Muscle layer of colon (tissue), 2 donors: ENCODE results near the gene RAD9A.

Source experiments
- H3K27ac ChIP-seq: one replicate; pipeline ENCODE4 v1.7.0; 2013; ENCODE audit warnings: low read depth, mild to moderate bottlenecking, low read length, moderate library complexity
- H3K27me3 ChIP-seq, 2 donors: one replicate each; pipeline ENCODE4 v1.7.0; 2013; ENCODE audit warnings: low read length in 2 of 2, mild to moderate bottlenecking in 2 of 2; ENCODE audit not compliant: insufficient read depth in 2 of 2, control insufficient read depth in 1 of 2
- H3K36me3 ChIP-seq: one replicate; pipeline ENCODE4 v1.7.0; 2013; ENCODE audit warnings: mild to moderate bottlenecking, low read length; ENCODE audit not compliant: insufficient read depth
- H3K4me1 ChIP-seq: one replicate; pipeline ENCODE4 v1.7.0; 2013; ENCODE audit warnings: mild to moderate bottlenecking, low read length; ENCODE audit not compliant: insufficient read depth
- H3K4me3 ChIP-seq, 2 donors: one replicate each; pipeline ENCODE4 v1.7.0; 2013; ENCODE audit warnings: low read length in 2 of 2, low read depth in 1 of 2, mild to moderate bottlenecking in 1 of 2, moderate library complexity in 1 of 2
- H3K9ac ChIP-seq: one replicate; pipeline ENCODE4 v1.7.0; 2013; ENCODE audit warnings: low read length
- H3K9me3 ChIP-seq: one replicate; pipeline ENCODE4 v1.7.0; 2013; ENCODE audit warnings: mild to moderate bottlenecking, low read length
- donor health status: abdominal sarcoma.
- donor health status: Adenocarcinoma of cecum.

Gene RAD9A

GRCh38 chr11:67371911-67372320, 19.9 kb upstream of the RAD9A start:
- H3K27ac ChIP-seq, result peak overlapping the region; percentile 77
- H3K9ac ChIP-seq, result no peak overlapping the region
- H3K4me1 ChIP-seq, result peaks cover 63% of the 10 kb centered on the region
- H3K27me3 ChIP-seq, result no peaks in the 10 kb centered on the region
- H3K36me3 ChIP-seq, result no peaks in the 10 kb centered on the region
- H3K9me3 ChIP-seq, result no peaks in the 10 kb centered on the region
- H3K4me3 ChIP-seq, result peak overlapping the region; percentile 24 to 36

GRCh38 chr11:67372321-67372992, 19.3 kb upstream of the RAD9A start:
- no peaks in the 10 kb centered on the region for H3K27me3 ChIP-seq
- H3K9me3 ChIP-seq, result no peaks in the 10 kb centered on the region
- peaks cover 57% of the 10 kb centered on the region for H3K4me1 ChIP-seq
- no peak overlapping the region for H3K9ac ChIP-seq
- H3K36me3 ChIP-seq, result no peaks in the 10 kb centered on the region
- peak overlapping the region; percentile 77 for H3K27ac ChIP-seq
- H3K4me3 ChIP-seq, result peak overlapping the region; percentile 24 to 50

DNA sequence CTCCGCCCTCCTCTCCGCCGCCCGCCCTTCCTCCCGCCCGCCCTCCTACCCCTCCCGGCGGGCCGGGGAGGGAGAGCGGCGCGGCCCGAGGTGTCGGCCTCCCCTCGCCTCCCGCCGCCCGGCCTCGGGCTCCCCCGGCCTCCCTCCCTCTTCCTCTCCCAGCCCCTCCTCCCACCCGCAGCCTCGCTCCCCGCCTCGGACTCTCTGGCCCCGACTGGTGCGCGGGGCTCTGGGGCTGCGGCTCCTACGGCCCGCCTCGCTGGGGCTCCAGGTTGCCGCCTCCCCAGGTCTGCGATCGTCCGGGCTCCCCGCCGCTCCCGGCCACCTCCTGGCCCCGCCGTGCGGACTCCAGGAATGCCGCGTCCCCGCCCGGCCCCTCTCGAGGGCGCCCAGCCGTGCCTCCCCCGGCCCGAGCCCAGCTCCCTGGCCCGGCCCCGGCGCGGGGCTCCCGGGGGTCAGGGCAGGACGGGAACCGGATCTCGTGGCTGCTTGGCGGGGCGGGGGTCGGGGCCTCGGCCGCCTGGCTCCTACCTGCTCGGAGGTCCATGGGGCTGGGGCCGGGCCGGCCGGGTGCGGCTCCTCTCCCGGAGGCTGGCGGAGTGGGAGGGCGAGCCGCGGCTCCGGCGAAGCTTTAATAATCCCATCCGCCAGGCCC, 18.7 kb upstream of the RAD9A start, which contains the start of gene CLCF1:
TSS of gene CLCF1 (minus strand) at position 606 of the 655 bp plus-strand sequence. CDS start at position 547, 59 bp downstream.
- Histone ChIP-seq H3K27ac (peak within 1 kb of the TSS; percentile 74), H3K4me3 (peak within 1 kb of the TSS; percentile 50 to 75), H3K9me3 (no peaks in the 10 kb centered on the region), H3K4me1 (peaks cover 51% of the 10 kb centered on the region), H3K27me3 (no peaks in the 10 kb centered on the region), H3K36me3 (no peaks in the 10 kb centered on the region), H3K9ac (no peak within 1 kb of the TSS)

DNA sequence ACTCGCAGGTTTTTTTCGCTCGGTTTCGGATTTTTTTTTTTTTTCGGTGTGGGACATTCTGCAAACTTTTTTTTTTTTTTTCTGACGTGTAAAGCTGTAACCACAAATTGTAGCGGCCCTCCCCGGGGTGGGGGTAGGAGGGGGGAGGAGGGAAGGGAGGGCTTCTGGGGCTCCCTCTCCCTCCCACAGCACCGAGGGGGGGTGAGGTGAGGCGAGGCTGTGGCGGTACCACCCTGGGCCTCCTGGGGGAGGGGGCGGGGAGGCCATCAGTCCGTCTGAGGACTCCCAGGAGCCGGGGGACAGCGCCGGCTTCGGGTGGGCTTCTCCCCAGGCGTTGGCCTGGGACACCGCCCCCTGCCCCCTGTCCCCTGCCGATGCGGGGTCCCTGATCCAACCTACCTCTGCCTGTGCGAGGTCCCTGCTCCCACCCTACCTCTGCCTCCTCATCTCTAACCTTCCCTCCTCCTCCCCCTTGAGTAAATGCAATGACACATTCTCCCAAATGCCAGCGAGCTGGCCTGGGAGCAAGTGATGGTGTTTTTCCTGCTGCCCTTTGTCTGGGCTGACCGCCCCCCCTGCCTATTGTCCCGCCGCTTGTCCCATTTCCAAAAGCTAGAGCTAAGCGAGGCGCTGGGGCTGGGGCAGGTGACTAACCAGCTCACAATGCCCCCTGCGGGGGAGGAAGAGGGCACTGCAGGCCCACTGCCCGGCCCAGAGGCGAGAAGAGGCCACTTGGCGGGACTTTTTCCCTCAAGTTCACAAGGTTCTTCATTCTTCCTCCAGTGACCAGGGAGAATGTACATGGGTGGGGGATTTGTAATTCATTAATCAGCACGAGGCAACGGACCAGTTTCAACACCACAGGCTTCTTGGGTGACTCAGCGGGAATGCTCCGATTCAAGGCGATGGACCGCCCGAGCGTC, 17.9 kb upstream of the RAD9A start:
- peak overlapping the region; percentile 74 for H3K27ac ChIP-seq
- H3K9me3 ChIP-seq, result no peaks in the 10 kb centered on the region
- H3K27me3 ChIP-seq, result no peaks in the 10 kb centered on the region
- H3K4me3 ChIP-seq, result peak overlapping the region; percentile 50 to 75
- no peaks in the 10 kb centered on the region for H3K36me3 ChIP-seq
- H3K9ac ChIP-seq, result no peak overlapping the region
- H3K4me1 ChIP-seq, result peaks cover 45% of the 10 kb centered on the region

DNA sequence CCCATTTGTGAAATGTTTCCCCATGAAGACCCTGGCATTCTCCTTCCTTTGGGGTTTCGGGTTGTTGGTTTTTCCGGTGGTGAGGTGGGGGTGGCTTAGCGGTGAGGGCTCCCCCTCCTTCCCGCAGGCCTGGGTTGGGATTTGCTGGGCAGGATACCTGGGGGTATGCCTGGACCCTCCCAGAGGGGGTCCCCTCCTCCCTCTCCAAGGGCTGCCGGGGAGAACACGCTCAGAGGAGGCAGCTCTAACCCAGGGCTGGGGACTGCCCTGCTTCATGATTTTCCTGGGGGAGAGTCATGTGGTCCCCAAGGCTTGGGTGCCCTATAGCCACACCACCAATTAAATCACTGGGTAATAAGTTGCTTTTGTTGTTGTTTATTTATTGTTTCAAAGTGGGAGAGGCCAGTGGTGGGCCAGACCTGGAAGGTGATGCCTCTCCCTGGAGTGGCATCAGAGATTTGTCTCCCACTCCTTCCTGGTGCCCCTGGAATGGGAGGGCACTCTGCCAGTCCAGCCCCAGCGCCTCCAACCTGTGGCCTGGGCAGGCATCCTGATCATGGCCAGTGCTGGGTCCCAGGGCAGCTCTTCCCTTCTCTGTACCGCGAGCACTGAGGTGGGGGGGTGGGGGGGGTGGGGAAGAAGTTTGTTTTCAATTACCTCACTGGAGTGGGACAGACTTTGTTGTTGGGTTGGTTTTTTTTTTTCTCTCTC, 17.1 kb upstream of the RAD9A start:
- peaks cover 38% of the 10 kb centered on the region for H3K4me1 ChIP-seq
- H3K4me3 ChIP-seq, result peak overlapping the region in 1 of 2 donors; percentile 50
- H3K27me3 ChIP-seq, result no peaks in the 10 kb centered on the region
- no peaks in the 10 kb centered on the region for H3K36me3 ChIP-seq
- H3K9ac ChIP-seq, result no peak overlapping the region
- H3K9me3 ChIP-seq, result no peaks in the 10 kb centered on the region
- peak overlapping the region; percentile 55 for H3K27ac ChIP-seq

GRCh38 chr11:67375320-67376055, 16.3 kb upstream of the RAD9A start:
- no peaks in the 10 kb centered on the region for H3K36me3 ChIP-seq
- H3K27me3 ChIP-seq, result no peaks in the 10 kb centered on the region
- no peak overlapping the region for H3K27ac ChIP-seq
- H3K9ac ChIP-seq, result no peak overlapping the region
- no peaks in the 10 kb centered on the region for H3K9me3 ChIP-seq
- peaks cover 31% of the 10 kb centered on the region for H3K4me1 ChIP-seq
- H3K4me3 ChIP-seq, result no peak overlapping the region

DNA sequence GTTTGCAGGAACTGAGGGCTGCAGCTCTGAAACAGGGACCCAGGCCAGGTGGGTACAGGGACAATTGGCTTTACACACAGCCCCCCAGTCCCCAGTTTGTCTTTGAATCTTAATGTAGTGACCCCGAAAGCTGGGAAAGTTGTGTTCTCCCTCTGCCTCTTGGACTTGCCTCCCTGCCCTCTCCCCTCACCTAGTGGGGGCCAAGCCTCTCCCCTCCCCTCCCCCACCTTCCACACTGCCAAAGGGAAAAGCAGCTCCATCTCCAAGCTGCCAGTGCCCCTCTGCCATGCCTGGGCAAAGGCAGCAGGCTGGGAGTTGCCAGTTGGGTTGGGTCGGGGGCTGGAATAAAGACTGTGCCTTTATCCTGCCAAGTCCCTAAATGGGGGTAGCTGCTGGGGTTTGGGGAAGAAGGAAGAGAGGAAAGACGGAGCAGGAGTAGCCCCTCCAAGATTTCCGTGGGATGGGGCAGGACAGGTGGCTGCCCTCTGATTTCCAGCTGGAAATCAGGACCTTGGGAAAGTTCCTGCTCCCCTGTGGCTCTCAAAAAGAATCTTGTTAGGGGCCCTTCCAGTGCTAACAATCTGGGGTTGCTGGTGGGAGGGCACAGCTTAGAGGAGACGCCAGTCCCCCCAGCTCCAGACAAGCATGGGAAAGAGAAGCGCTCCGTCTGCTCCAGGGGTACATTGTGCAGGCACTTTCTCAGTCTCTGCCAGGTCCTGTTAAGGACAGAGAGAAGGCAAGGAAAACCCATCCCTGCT, 15.5 kb upstream of the RAD9A start:
- H3K9me3 ChIP-seq, result no peaks in the 10 kb centered on the region
- H3K4me3 ChIP-seq, result no peak overlapping the region
- peaks cover 24% of the 10 kb centered on the region for H3K4me1 ChIP-seq
- no peaks in the 10 kb centered on the region for H3K36me3 ChIP-seq
- no peaks in the 10 kb centered on the region for H3K27me3 ChIP-seq
- no peak overlapping the region for H3K27ac ChIP-seq
- no peak overlapping the region for H3K9ac ChIP-seq

- no peaks in the 10 kb centered on the region for H3K27me3 ChIP-seq
- H3K4me1 ChIP-seq, result peaks cover 17% of the 10 kb centered on the region
- H3K9me3 ChIP-seq, result no peaks in the 10 kb centered on the region
- no peak overlapping the region for H3K9ac ChIP-seq
- H3K4me3 ChIP-seq, result no peak overlapping the region
- H3K36me3 ChIP-seq, result no peaks in the 10 kb centered on the region
- no peak overlapping the region for H3K27ac ChIP-seq
These were observed 14.6 kb upstream of the RAD9A start for GRCh38 chr11:67376873-67377808.

DNA sequence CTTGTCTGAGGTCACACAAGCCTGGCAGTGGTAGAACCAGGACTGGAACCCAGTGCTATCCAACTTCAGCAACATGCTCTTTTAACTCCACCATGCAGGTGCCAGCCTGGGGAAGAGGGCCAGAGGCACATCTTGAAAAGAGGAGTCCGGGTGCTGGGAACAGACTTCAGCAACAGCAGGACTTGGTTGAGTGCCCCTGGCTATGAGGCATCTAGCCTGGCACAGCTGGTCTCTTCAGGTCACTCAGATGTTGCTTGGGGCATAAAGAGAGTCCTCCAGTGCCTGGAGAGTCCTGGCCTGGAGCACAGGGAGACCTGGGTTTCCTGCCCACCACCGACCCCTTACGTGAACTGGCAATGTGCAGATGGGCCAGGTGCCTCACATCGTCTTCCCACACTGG, 13.2 kb upstream of the RAD9A start:
- Histone ChIP-seq H3K27me3 (no peaks in the 10 kb centered on the region), H3K27ac (no peak overlapping the region)

More for the DNA sequence above, 13.2 kb upstream of the RAD9A start:
- Histone ChIP-seq H3K4me3 (no peak overlapping the region), H3K36me3 (no peaks in the 10 kb centered on the region), H3K9me3 (no peaks in the 10 kb centered on the region), H3K9ac (no peak overlapping the region), H3K4me1 (peaks cover 19% of the 10 kb centered on the region)
